Measurements from ENCODE around the gene ZNF502.

DNA sequence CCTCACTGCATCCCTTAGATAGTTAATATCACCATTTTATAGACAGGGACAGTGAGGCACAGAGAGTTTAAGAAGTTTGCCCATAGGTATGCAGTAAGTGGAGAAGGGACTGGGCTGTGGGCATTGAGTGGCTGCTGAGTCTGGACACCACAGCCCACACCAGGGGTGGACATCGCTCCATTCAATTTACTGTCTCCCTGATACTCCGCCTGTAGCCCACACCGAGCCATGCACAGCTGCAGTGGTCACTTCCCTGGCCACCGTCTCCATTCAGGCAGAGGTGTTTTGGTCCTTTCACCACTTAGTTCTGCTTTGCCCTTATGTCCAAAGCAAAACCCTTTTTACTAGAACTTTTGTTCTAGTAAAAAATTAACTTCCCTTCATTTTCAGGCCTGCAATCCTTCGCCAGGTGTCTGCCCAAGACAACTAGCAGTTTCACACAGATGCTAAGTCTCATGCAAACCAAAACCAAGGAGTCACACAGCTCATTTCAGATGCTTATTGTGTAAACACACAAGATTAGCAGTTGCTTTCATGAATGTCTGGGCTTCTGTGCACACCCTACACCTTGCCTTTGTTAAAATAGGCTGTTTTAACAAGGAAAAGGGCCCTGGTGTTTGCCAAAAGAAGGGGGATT, 33.9 kb upstream of the ZNF502 start:
- TF ChIP-seq, protein P1, sequence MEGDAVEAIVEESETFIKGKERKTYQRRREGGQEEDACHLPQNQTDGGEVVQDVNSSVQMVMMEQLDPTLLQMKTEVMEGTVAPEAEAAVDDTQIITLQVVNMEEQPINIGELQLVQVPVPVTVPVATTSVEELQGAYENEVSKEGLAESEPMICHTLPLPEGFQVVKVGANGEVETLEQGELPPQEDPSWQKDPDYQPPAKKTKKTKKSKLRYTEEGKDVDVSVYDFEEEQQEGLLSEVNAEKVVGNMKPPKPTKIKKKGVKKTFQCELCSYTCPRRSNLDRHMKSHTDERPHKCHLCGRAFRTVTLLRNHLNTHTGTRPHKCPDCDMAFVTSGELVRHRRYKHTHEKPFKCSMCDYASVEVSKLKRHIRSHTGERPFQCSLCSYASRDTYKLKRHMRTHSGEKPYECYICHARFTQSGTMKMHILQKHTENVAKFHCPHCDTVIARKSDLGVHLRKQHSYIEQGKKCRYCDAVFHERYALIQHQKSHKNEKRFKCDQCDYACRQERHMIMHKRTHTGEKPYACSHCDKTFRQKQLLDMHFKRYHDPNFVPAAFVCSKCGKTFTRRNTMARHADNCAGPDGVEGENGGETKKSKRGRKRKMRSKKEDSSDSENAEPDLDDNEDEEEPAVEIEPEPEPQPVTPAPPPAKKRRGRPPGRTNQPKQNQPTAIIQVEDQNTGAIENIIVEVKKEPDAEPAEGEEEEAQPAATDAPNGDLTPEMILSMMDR (conservative IDR thresholded peaks at IDR 0.05; ENCODE audit: low read depth in 2 of 2), result no peak
- TF ChIP-seq, protein P2, sequence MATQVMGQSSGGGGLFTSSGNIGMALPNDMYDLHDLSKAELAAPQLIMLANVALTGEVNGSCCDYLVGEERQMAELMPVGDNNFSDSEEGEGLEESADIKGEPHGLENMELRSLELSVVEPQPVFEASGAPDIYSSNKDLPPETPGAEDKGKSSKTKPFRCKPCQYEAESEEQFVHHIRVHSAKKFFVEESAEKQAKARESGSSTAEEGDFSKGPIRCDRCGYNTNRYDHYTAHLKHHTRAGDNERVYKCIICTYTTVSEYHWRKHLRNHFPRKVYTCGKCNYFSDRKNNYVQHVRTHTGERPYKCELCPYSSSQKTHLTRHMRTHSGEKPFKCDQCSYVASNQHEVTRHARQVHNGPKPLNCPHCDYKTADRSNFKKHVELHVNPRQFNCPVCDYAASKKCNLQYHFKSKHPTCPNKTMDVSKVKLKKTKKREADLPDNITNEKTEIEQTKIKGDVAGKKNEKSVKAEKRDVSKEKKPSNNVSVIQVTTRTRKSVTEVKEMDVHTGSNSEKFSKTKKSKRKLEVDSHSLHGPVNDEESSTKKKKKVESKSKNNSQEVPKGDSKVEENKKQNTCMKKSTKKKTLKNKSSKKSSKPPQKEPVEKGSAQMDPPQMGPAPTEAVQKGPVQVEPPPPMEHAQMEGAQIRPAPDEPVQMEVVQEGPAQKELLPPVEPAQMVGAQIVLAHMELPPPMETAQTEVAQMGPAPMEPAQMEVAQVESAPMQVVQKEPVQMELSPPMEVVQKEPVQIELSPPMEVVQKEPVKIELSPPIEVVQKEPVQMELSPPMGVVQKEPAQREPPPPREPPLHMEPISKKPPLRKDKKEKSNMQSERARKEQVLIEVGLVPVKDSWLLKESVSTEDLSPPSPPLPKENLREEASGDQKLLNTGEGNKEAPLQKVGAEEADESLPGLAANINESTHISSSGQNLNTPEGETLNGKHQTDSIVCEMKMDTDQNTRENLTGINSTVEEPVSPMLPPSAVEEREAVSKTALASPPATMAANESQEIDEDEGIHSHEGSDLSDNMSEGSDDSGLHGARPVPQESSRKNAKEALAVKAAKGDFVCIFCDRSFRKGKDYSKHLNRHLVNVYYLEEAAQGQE (IDR thresholded peaks at IDR 0.05; ENCODE audit: unreplicated experiment), result no peak
- TF ChIP-seq EZH2 (IDR thresholded peaks at IDR 0.05; ENCODE audit: low read depth, unreplicated experiment), result no peak
- no peak for TF ChIP-seq POLR2AphosphoS5 (IDR thresholded peaks at IDR 0.05; ENCODE audit: low read depth)
- TF ChIP-seq, protein P3, sequence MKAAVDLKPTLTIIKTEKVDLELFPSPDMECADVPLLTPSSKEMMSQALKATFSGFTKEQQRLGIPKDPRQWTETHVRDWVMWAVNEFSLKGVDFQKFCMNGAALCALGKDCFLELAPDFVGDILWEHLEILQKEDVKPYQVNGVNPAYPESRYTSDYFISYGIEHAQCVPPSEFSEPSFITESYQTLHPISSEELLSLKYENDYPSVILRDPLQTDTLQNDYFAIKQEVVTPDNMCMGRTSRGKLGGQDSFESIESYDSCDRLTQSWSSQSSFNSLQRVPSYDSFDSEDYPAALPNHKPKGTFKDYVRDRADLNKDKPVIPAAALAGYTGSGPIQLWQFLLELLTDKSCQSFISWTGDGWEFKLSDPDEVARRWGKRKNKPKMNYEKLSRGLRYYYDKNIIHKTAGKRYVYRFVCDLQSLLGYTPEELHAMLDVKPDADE (IDR thresholded peaks at IDR 0.05), result no peak
- no peak for TF ChIP-seq NANOG (IDR thresholded peaks at IDR 0.05; ENCODE audit: borderline replicate concordance)
- TF ChIP-seq ZNF331 (CRISPR knock-in tag; IDR thresholded peaks at IDR 0.05; ENCODE audit: low read depth), result no peak
- TF ChIP-seq JUNB (IDR thresholded peaks at IDR 0.05; ENCODE audit: unreplicated experiment), result no peak
